ENCODE results near the gene DCDC2C. TPM values are rescaled to one million over a fixed set of nuclear protein-coding genes. Genes with fewer than 3 reads are reported as not detected.

DCDC2C gene
- total and polyA plus RNA-seq, 2 experiments from 2014 or later: 0.45 TPM; not detected in 1

DNA sequence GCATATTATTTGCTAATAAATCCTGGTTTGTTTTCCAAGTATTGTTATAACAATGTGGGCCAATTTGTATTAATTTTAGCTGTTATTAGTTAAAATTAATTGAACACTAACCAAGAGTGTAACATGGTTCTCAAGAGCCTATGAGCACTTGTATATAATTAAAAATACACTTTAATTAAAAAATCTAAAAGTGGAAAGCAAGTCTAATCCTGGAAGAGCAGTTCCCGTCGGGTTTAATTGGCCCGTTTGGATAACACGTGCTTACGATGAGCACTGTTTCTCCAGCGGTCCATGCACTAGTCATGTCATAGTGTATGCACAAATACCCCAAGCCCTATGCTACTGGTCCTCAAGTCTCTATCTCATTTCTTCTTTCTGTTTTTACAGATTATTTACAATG is 49.0 kb downstream of the DCDC2C start:
- Histone ChIP-seq H3K27me3 (ENCODE audit: insufficient read depth) (no peaks in the 10 kb centered on the region), H4K20me1 (replicated peaks; ENCODE audit: insufficient read depth) (no peaks in the 10 kb centered on the region), H3K4me3 (no peak overlapping the region), H3K79me2 (replicated peaks; ENCODE audit: insufficient read depth) (no peaks in the 10 kb centered on the region), H3F3A (replicated peaks; ENCODE audit: low read depth) (peaks cover 15% of the 10 kb centered on the region), H3K36me3 (ENCODE audit: insufficient read depth) (no peaks in the 10 kb centered on the region), H3K27ac (ENCODE audit: low read depth) (no peak overlapping the region), H3K4me1 (ENCODE audit: insufficient read depth) (peaks cover 7% of the 10 kb centered on the region), H3K4me2 (no peak overlapping the region), H2AFZ (no peak overlapping the region), H3K9me2 (ENCODE audit: insufficient read depth) (peaks cover 7% of the 10 kb centered on the region; the same call in 1 of the 2 replicates)
- H3K27ac Mint-ChIP-seq: no peak overlapping the region
- H3K27me3 Mint-ChIP-seq (ENCODE audit: insufficient read depth, low read depth, poor library complexity): peaks cover 3% of the 10 kb centered on the region
- DNase-seq (ENCODE audit: low spot score) (no peak), ATAC-seq (no peak)
- TF ChIP-seq POLR2AphosphoS5 (IDR thresholded peaks at IDR 0.05; ENCODE audit: low read depth): no peak
- no peak for TF ChIP-seq STAT1 (IDR thresholded peaks at IDR 0.05; ENCODE audit: unreplicated experiment)
- TF ChIP-seq, protein P1, sequence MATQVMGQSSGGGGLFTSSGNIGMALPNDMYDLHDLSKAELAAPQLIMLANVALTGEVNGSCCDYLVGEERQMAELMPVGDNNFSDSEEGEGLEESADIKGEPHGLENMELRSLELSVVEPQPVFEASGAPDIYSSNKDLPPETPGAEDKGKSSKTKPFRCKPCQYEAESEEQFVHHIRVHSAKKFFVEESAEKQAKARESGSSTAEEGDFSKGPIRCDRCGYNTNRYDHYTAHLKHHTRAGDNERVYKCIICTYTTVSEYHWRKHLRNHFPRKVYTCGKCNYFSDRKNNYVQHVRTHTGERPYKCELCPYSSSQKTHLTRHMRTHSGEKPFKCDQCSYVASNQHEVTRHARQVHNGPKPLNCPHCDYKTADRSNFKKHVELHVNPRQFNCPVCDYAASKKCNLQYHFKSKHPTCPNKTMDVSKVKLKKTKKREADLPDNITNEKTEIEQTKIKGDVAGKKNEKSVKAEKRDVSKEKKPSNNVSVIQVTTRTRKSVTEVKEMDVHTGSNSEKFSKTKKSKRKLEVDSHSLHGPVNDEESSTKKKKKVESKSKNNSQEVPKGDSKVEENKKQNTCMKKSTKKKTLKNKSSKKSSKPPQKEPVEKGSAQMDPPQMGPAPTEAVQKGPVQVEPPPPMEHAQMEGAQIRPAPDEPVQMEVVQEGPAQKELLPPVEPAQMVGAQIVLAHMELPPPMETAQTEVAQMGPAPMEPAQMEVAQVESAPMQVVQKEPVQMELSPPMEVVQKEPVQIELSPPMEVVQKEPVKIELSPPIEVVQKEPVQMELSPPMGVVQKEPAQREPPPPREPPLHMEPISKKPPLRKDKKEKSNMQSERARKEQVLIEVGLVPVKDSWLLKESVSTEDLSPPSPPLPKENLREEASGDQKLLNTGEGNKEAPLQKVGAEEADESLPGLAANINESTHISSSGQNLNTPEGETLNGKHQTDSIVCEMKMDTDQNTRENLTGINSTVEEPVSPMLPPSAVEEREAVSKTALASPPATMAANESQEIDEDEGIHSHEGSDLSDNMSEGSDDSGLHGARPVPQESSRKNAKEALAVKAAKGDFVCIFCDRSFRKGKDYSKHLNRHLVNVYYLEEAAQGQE (IDR thresholded peaks at IDR 0.05; ENCODE audit: unreplicated experiment): no peak
- TF ChIP-seq, protein P2, sequence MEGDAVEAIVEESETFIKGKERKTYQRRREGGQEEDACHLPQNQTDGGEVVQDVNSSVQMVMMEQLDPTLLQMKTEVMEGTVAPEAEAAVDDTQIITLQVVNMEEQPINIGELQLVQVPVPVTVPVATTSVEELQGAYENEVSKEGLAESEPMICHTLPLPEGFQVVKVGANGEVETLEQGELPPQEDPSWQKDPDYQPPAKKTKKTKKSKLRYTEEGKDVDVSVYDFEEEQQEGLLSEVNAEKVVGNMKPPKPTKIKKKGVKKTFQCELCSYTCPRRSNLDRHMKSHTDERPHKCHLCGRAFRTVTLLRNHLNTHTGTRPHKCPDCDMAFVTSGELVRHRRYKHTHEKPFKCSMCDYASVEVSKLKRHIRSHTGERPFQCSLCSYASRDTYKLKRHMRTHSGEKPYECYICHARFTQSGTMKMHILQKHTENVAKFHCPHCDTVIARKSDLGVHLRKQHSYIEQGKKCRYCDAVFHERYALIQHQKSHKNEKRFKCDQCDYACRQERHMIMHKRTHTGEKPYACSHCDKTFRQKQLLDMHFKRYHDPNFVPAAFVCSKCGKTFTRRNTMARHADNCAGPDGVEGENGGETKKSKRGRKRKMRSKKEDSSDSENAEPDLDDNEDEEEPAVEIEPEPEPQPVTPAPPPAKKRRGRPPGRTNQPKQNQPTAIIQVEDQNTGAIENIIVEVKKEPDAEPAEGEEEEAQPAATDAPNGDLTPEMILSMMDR (conservative IDR thresholded peaks at IDR 0.05; ENCODE audit: low read depth in 2 of 2): no peak
- no peak for TF ChIP-seq CREB1 (CRISPR knock-in tag; IDR thresholded peaks at IDR 0.05; ENCODE audit: low read depth)
- TF ChIP-seq ZNF331 (CRISPR knock-in tag; IDR thresholded peaks at IDR 0.05; ENCODE audit: low read depth): no peak
- TF ChIP-seq JUNB (IDR thresholded peaks at IDR 0.05; ENCODE audit: unreplicated experiment): no peak
- peaks cover 70% of the 10 kb centered on the region for H3K9me3 Mint-ChIP-seq
- H3K4me3 Mint-ChIP-seq: no peak overlapping the region
- peaks cover 7% of the 10 kb centered on the region; the same call in 2 of the 3 replicates for H3K36me3 Mint-ChIP-seq (ENCODE audit: low read depth)
- H3K4me1 Mint-ChIP-seq: peaks cover 9% of the 10 kb centered on the region; the same call in 2 of the 3 replicates

DNA sequence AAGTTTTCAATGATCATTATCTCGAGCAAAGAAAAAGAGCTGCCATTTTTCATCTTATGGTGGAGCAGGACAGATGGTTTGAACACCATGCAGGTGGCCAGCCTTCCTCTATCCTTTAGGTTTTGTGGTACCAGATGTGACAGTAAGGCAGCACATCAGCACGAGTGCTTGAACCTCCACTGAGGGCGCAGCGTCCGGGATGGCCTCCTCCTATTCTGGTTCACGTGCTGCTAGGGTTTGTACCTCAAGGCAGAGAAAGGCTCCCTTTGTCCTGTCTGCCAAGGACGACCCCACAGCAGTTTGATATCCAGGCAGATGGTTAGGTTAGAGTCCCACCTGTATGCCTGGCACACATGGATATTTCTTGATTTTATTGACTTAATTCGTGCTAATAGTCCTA is 50.2 kb downstream of the DCDC2C start:
- peaks cover 3% of the 10 kb centered on the region for H3K27me3 Mint-ChIP-seq (ENCODE audit: insufficient read depth, low read depth, poor library complexity)
- no peak for DNase-seq (ENCODE audit: low spot score)
- no peak overlapping the region for H3K27ac Mint-ChIP-seq
- Histone ChIP-seq H3K4me1 (ENCODE audit: insufficient read depth) (peaks cover 7% of the 10 kb centered on the region), H3K4me2 (no peak overlapping the region), H3F3A (replicated peaks; ENCODE audit: low read depth) (peaks cover 15% of the 10 kb centered on the region), H3K4me3 (no peak overlapping the region), H3K36me3 (ENCODE audit: insufficient read depth) (no peaks in the 10 kb centered on the region), H3K27ac (ENCODE audit: low read depth) (no peak overlapping the region), H3K9me2 (ENCODE audit: insufficient read depth) (peaks cover 7% of the 10 kb centered on the region; the same call in 1 of the 2 replicates), H3K79me2 (replicated peaks; ENCODE audit: insufficient read depth) (no peaks in the 10 kb centered on the region), H2AFZ (no peak overlapping the region), H3K27me3 (ENCODE audit: insufficient read depth) (no peaks in the 10 kb centered on the region), H4K20me1 (replicated peaks; ENCODE audit: insufficient read depth) (no peaks in the 10 kb centered on the region)
- H3K9me3 Mint-ChIP-seq: peaks cover 72% of the 10 kb centered on the region
- no peak for ATAC-seq
- H3K4me1 Mint-ChIP-seq: peaks cover 9% of the 10 kb centered on the region; the same call in 2 of the 3 replicates
- no peak overlapping the region for H3K4me3 Mint-ChIP-seq
- H3K36me3 Mint-ChIP-seq (ENCODE audit: low read depth): peaks cover 3% of the 10 kb centered on the region
- TF ChIP-seq STAT1 (IDR thresholded peaks at IDR 0.05; ENCODE audit: unreplicated experiment): no peak
- no peak for TF ChIP-seq POLR2AphosphoS5 (IDR thresholded peaks at IDR 0.05; ENCODE audit: low read depth)
- TF ChIP-seq, protein P2 (conservative IDR thresholded peaks at IDR 0.05; ENCODE audit: low read depth in 2 of 2): no peak
- TF ChIP-seq ZNF331 (CRISPR knock-in tag; IDR thresholded peaks at IDR 0.05; ENCODE audit: low read depth): no peak
- TF ChIP-seq CREB1 (CRISPR knock-in tag; IDR thresholded peaks at IDR 0.05; ENCODE audit: low read depth): no peak
- TF ChIP-seq, protein P1 (IDR thresholded peaks at IDR 0.05; ENCODE audit: unreplicated experiment): no peak

Data from GM23338 (cell line).